Stimulated activated CD8-positive, alpha-beta memory T cell treated with anti-CD3 and anti-CD28 coated beads, Interleukin-12 subunit alpha, Interleukin-12 subunit beta, amount 100 ng/mL, for 1 hour (primary cell): ENCODE measurements around the gene ARHGEF39.
A peak's percentile ranks its signal among the peaks of the same experiment; 100 is the strongest.
"Not testable (repeated sequence)": the region's sequence is repeated elsewhere in the genome, so short reads cannot be mapped to it uniquely, and the experiment has no call there.

ENCODE experiments used
- DNase-seq: peaks from one replicate; pipeline ENCODE4 v3.0.0-alpha.2; 2020; ENCODE audit warnings: low read depth

The ARHGEF39 gene

GRCh38 chr9:35618325-35618727 is 46.7 kb downstream of the ARHGEF39 start, which contains the start of gene CD72:
Gene CD72, minus strand, starts transcription at chr9:35618413. Its CDS starts 110 bp downstream, at chr9:35618303.
- DNase-seq = no peak

GRCh38 chr9:35617548-35617947 is 47.4 kb downstream of the ARHGEF39 start:
- no peak for DNase-seq

GRCh38 chr9:35616681-35617459 is 48.1 kb downstream of the ARHGEF39 start:
- peak; percentile 49 for DNase-seq

GRCh38 chr9:35615981-35616680 is 48.9 kb downstream of the ARHGEF39 start:
- no peak for DNase-seq

GRCh38 chr9:35612843-35613242 is 52.2 kb downstream of the ARHGEF39 start:
- no peak for DNase-seq

GRCh38 chr9:35612066-35612465 is 52.9 kb downstream of the ARHGEF39 start:
- DNase-seq = not testable (repeated sequence)

GRCh38 chr9:35611230-35611797 is 53.7 kb downstream of the ARHGEF39 start:
- DNase-seq = peak; percentile 51

- no peak for DNase-seq
Measured at GRCh38 chr9:35609820-35610163, 55.2 kb downstream of the ARHGEF39 start.
